ENCODE results near the gene CD68.
A peak's percentile ranks its signal among the peaks of the same experiment; 100 is the strongest.

Gene CD68

DNA sequence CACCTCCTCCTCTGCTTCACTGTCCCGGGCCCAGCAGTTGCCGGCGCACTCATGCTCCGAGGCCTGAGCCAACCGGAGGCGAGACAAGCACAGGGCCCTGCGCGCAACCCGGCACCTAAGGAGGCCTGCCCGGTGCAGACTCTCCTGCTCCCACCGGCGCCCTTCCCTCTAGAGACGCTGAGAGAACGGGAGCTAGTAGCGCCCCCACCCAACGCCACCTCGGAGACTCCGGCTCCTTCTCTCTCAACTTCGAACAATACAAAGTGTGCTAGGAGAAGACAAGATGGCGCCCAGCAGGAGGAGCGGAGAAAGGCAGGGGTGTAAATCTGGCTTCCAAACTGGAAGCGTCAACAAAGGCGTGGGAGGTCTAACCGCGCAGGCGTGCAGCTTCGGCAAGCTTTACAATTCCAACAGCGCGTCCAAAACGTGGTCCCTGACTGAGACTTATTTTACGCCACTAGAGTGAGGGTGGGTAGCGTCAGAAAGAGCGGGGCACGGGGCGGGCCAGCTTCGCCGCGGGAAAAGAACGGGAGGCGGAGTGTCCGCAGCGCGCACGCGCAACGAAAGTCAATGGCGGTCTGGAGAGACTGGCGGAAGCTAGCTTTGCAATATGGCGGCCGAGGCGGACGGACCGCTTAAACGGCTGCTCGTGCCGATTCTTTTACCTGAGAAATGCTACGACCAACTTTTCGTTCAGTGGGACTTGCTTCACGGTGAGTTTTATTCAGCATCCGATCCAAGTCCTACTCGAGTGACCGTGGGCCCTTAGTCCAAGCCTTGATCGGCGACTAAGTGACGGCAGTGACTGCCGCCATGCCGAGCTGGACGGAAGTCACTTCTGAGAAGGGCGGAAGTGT, 4.0 kb downstream of the CD68 start, which contains the start of gene MPDU1:
Gene MPDU1 (plus strand): TSS at position 600 of the 857 bp plus-strand sequence. CDS start 11 bp downstream, at position 611.
- H3K4me3 ChIP-seq (ENCODE audit: low read depth, low read length) = peak within 1 kb of the TSS; percentile 88
- peak within 1 kb of the TSS; percentile 99 for H3K27ac ChIP-seq (ENCODE audit: low read depth, low read length)
- H3K27me3 ChIP-seq (ENCODE audit: control insufficient read depth, insufficient read depth, low read length) = no peaks in the 10 kb centered on the region
- no peaks in the 10 kb centered on the region for H3K9me3 ChIP-seq (ENCODE audit: control insufficient read depth, insufficient read depth, low read depth, low read length)
- H3K4me1 ChIP-seq (ENCODE audit: control insufficient read depth, insufficient read depth, low read length) = peaks cover 23% of the 10 kb centered on the region
- H3K9ac ChIP-seq (ENCODE audit: low read length) = peak within 1 kb of the TSS; percentile 98
- H3K36me3 ChIP-seq (ENCODE audit: control insufficient read depth, insufficient read depth, low read length) = peaks cover 29% of the 10 kb centered on the region

DNA sequence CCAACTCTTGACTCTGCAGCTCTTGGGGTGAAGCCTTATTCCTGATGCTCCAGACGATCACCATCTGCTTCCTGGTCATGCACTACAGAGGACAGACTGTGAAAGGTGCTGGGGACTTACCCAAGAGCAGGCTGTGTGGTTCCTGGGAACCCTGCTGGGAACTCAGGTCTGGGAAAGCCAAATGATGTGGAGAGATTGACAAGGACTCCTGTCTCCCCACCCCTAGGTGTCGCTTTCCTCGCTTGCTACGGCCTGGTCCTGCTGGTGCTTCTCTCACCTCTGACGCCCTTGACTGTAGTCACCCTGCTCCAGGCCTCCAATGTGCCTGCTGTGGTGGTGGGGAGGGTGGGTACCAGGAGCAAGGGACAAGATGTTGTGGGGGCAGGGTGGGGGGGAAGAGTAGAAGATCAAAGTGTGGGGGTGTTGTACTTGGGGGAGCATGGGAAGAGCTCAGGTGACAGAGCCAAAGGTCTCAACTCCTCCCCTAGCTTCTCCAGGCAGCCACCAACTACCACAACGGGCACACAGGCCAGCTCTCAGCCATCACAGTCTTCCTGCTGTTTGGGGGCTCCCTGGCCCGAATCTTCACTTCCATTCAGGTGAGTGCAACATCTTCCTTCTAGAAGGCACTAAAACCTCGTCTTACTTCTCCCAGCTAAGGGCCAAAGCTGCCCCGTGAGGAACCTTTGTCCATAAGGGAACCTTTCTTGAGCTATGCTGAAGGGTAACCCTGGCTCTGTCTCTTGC, 7.4 kb downstream of the CD68 start:
- H3K36me3 ChIP-seq (ENCODE audit: control insufficient read depth, insufficient read depth, low read length) = peaks cover 21% of the 10 kb centered on the region

DNA sequence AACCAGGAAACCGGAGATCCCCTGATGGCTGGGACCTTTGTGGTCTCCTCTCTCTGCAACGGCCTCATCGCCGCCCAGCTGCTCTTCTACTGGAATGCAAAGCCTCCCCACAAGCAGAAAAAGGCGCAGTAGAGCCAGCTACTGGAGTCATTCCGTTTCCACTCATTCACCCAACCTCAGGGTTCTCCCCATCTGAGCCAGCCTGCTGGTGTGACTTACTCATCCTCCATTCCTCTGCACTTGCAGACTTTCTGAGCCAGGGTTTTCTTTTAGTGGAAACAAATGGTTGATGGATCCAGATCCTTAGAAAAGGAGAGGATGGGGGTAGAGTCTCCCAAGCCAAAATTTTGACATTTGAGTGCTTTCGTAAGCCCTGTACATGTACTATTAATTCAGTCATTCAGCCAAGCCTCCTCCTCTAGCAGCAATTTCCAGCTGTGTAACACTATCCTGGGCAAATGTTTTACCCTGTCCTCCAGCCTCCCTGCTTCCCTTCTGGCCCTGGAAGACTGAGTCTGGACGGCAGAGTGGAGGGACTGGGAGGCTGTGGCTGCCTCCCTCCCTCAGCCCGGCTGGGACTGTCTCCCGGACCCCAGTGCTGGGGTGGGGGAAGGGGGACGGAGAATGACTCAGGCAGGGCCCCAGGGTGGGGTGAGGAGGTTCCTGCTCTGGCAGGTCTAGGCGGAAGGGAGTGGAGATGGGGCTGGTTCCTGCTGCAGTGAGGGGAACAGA, 8.1 kb downstream of the CD68 start:
- no peak overlapping the region for H3K27ac ChIP-seq (ENCODE audit: low read depth, low read length)
- H3K9me3 ChIP-seq (ENCODE audit: control insufficient read depth, insufficient read depth, low read depth, low read length) = no peaks in the 10 kb centered on the region
- no peaks in the 10 kb centered on the region for H3K27me3 ChIP-seq (ENCODE audit: control insufficient read depth, insufficient read depth, low read length)
- peaks cover 35% of the 10 kb centered on the region for H3K4me1 ChIP-seq (ENCODE audit: control insufficient read depth, insufficient read depth, low read length)
- H3K36me3 ChIP-seq (ENCODE audit: control insufficient read depth, insufficient read depth, low read length) = peaks cover 28% of the 10 kb centered on the region
- H3K4me3 ChIP-seq (ENCODE audit: low read depth, low read length) = peak overlapping the region; percentile 75; the same call in 1 of the 2 replicates
- H3K9ac ChIP-seq (ENCODE audit: low read length) = no peak overlapping the region

More for the DNA sequence above, 7.4 kb downstream of the CD68 start:
- H3K27ac ChIP-seq (ENCODE audit: low read depth, low read length) = no peak overlapping the region
- H3K9ac ChIP-seq (ENCODE audit: low read length) = no peak overlapping the region
- no peaks in the 10 kb centered on the region for H3K9me3 ChIP-seq (ENCODE audit: control insufficient read depth, insufficient read depth, low read depth, low read length)
- no peaks in the 10 kb centered on the region for H3K27me3 ChIP-seq (ENCODE audit: control insufficient read depth, insufficient read depth, low read length)
- H3K4me1 ChIP-seq (ENCODE audit: control insufficient read depth, insufficient read depth, low read length) = peaks cover 41% of the 10 kb centered on the region
- H3K4me3 ChIP-seq (ENCODE audit: low read depth, low read length) = no peak overlapping the region

DNA sequence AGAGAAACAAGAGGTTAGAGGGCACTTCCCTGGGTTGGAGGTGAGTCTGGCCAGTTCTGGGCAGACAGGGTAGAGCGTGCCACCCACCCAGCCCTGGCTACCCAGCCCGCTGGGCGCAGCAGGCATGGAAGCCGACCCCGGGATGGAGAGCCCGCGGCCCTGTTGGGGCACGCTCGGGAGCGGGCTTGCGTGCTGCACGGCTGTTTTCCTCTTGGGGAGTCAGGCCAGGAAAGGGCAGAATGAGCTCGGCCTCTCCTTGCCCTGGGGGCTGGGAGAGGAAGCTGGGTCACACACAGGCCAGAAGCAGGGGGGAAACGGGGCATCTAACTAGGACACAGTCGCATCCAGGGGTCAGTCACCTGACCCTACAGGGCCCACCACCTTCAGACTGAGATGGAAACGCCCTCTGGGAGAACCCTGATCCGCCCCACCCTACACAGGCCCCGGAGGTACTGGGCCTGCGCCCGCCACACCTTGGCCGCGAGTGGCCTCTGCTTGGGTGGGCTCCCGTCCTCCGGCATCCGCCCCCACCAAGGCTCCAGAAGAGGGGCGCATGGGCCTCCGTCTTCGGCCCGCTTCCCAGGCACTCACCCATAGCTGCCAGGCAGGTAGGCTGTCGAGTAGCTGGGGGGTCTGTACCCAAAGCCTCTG, 9.2 kb downstream of the CD68 start:
- no peaks in the 10 kb centered on the region for H3K9me3 ChIP-seq (ENCODE audit: control insufficient read depth, insufficient read depth, low read depth, low read length)
- peaks cover 26% of the 10 kb centered on the region for H3K4me1 ChIP-seq (ENCODE audit: control insufficient read depth, insufficient read depth, low read length)
- H3K36me3 ChIP-seq (ENCODE audit: control insufficient read depth, insufficient read depth, low read length) = peaks cover 39% of the 10 kb centered on the region
- H3K4me3 ChIP-seq (ENCODE audit: low read depth, low read length) = peak overlapping the region; percentile 75
- H3K27ac ChIP-seq (ENCODE audit: low read depth, low read length) = peak overlapping the region; percentile 13; the same call in 1 of the 2 replicates
- H3K9ac ChIP-seq (ENCODE audit: low read length) = peak overlapping the region; percentile 69
- H3K27me3 ChIP-seq (ENCODE audit: control insufficient read depth, insufficient read depth, low read length) = no peaks in the 10 kb centered on the region

DNA sequence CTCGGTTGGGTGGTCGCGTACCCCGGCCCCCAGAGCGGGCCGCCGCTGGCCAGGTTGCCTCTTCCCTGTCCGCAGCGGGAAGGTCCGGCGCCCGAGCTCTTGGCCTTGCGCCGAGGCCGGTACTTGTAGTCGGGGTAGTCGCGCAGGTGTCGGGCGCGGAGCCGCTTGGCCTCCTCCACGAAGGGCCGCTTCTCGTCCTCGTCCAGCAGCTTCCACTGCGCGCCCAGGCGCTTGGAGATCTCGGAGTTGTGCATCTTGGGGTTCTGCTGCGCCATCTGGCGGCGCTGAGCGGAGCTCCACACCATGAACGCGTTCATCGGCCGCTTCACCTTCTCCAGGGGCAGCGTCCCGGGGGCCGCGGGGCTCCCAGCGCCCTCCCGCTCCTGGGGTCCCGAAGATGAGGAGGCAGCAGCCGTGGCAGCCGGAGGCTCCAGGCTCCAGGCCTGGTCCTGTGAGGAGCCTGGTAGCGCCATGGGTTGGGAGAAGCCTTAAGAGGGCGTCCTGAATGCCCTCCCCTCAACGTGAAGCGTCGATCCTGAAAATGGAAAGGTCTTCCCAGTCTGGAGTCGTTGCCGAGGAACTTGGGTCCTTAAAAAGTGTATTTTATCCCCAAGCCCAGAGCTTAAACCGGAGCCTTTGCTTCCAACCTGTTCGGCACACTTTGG, 9.9 kb downstream of the CD68 start:
- H3K36me3 ChIP-seq (ENCODE audit: control insufficient read depth, insufficient read depth, low read length) = peaks cover 46% of the 10 kb centered on the region
- H3K4me1 ChIP-seq (ENCODE audit: control insufficient read depth, insufficient read depth, low read length) = peaks cover 26% of the 10 kb centered on the region

DNA sequence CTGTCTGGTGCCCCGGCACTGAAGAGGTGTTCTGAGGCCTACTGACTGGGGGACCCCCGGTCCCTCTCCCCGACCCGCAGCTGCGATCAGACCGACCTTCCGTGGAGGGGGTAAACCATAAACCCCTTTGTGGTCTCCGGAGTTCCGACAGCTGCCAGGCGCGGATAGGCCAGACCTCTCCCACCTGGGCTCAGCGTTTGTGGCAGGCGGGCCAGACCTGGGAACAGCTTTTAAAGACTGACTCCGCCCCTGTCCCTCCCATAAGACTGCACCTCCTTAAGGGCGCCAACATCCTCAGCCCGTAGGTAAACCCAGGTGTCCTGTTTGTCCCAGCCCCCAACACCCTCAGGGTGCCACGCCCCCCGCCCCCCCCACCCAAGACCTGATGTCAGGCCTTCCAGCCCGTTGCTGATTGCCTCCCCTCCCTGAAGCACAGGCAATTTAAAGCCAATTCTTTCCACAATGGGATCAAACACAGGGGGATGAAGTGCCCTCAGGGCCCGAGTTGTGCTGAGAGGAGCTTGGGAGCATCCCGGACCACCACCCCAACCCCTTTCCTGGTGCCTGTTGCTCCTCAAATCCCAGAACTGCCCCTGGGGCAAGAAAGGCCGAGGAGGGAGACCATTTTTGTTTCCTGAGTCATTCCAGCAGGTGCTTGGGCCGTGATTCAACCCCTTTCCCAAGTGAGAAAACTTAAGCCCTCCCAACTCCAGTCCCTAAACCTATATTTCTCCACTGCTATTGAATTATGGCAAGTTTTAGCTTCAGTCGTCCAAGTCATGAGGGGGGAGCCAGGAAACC, 10.7 kb downstream of the CD68 start, which contains the start of gene SOX15:
Gene SOX15 (minus strand): TSS at position 204 of the 801 bp plus-strand sequence. CDS start 418 bp downstream, outside the sequence.
- no peaks in the 10 kb centered on the region for H3K9me3 ChIP-seq (ENCODE audit: control insufficient read depth, insufficient read depth, low read depth, low read length)
- H3K9ac ChIP-seq (ENCODE audit: low read length) = peak within 1 kb of the TSS; percentile 78
- peaks cover 53% of the 10 kb centered on the region for H3K36me3 ChIP-seq (ENCODE audit: control insufficient read depth, insufficient read depth, low read length)
- no peaks in the 10 kb centered on the region for H3K27me3 ChIP-seq (ENCODE audit: control insufficient read depth, insufficient read depth, low read length)
- H3K4me1 ChIP-seq (ENCODE audit: control insufficient read depth, insufficient read depth, low read length) = peaks cover 26% of the 10 kb centered on the region
- H3K4me3 ChIP-seq (ENCODE audit: low read depth, low read length) = peak within 1 kb of the TSS; percentile 75
- peak within 1 kb of the TSS; percentile 93 for H3K27ac ChIP-seq (ENCODE audit: low read depth, low read length)

More for the DNA sequence above, 9.9 kb downstream of the CD68 start:
- Histone ChIP-seq H3K27me3 (ENCODE audit: control insufficient read depth, insufficient read depth, low read length) (no peaks in the 10 kb centered on the region), H3K9me3 (ENCODE audit: control insufficient read depth, insufficient read depth, low read depth, low read length) (no peaks in the 10 kb centered on the region), H3K9ac (ENCODE audit: low read length) (peak overlapping the region; percentile 69), H3K27ac (ENCODE audit: low read depth, low read length) (peak overlapping the region; percentile 54; the same call in 1 of the 2 replicates), H3K4me3 (ENCODE audit: low read depth, low read length) (peak overlapping the region; percentile 75)

DNA sequence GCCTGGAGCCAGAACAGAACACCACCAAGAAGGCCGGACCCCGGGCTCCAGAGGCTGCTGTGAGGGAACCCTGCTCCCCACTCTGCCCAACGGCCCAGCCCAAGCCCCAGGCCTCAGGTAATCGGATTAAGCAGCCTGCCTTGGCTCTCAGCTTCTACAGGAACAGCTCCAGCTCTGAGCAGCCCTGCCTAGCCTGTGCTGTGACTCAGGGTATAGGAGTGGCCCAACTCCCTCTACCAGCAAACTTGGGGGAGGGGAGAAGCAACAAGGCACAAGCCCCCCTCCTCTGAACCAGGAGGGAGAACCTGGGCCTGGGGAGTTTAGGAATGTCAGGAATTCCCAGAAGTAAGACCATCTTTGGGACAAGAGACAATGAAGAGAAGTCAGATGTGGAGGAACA, 11.3 kb downstream of the CD68 start:
- Histone ChIP-seq H3K27me3 (ENCODE audit: control insufficient read depth, insufficient read depth, low read length) (no peaks in the 10 kb centered on the region), H3K9ac (ENCODE audit: low read length) (peak overlapping the region; percentile 78), H3K9me3 (ENCODE audit: control insufficient read depth, insufficient read depth, low read depth, low read length) (no peaks in the 10 kb centered on the region), H3K36me3 (ENCODE audit: control insufficient read depth, insufficient read depth, low read length) (peaks cover 60% of the 10 kb centered on the region), H3K27ac (ENCODE audit: low read depth, low read length) (peak overlapping the region; percentile 93), H3K4me3 (ENCODE audit: low read depth, low read length) (peak overlapping the region; percentile 38), H3K4me1 (ENCODE audit: control insufficient read depth, insufficient read depth, low read length) (peaks cover 26% of the 10 kb centered on the region)

DNA sequence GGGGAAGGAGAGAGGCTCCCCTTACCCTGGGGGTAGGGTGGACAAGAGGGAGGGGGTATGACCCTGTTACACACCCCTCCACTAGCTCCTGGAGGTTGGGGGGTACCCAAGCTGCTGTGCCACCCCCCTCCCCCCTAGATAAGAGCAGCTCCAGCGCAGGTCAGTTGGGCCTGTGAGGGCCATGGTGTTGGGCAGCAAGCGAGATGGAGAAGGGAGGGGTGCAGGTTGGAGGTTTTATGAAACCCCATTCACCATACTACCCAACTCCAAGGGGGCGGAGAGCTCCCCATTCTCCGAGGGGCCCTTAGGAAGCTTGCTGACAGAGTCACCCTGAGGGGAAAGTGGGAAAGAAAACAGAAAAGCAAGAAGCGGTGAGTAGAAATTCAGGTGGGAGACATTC, 12.2 kb downstream of the CD68 start:
- peak overlapping the region; percentile 93; the same call in 1 of the 2 replicates for H3K27ac ChIP-seq (ENCODE audit: low read depth, low read length)
- no peak overlapping the region for H3K4me3 ChIP-seq (ENCODE audit: low read depth, low read length)
- H3K27me3 ChIP-seq (ENCODE audit: control insufficient read depth, insufficient read depth, low read length) = no peaks in the 10 kb centered on the region
- H3K9me3 ChIP-seq (ENCODE audit: control insufficient read depth, insufficient read depth, low read depth, low read length) = no peaks in the 10 kb centered on the region
- H3K9ac ChIP-seq (ENCODE audit: low read length) = peak overlapping the region; percentile 78
- H3K4me1 ChIP-seq (ENCODE audit: control insufficient read depth, insufficient read depth, low read length) = peaks cover 26% of the 10 kb centered on the region
- H3K36me3 ChIP-seq (ENCODE audit: control insufficient read depth, insufficient read depth, low read length) = peaks cover 65% of the 10 kb centered on the region

DNA sequence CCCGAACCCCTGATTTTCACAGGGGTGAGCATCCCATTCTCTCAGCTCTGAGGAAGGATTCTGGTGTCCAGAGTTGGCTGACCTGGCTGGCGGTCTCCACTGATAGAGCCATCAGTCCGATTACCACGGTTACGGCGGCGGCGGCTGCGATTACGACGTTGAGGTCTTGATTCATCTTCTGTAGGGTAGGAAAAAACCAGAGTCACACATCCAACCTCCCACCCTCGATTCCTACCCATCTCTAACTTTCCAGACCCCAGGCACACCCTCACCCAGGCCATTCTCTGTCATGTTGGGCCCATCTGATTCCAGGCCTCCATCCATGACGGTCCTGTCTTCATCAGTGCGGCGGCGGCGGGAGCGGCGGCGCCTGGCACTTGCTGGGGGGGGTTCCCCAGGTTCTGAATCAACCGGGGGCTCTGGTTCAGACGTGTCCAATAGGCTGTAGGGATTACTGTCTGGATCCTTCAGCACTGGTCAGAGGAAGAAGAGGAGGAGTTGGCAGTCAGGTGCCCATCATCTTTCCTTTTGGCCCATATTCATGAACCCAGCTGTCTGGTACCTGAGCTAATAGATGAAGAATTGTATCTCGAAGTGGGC, 13.1 kb downstream of the CD68 start:
- no peak overlapping the region for H3K27ac ChIP-seq (ENCODE audit: low read depth, low read length)
- H3K9me3 ChIP-seq (ENCODE audit: control insufficient read depth, insufficient read depth, low read depth, low read length) = no peaks in the 10 kb centered on the region
- peaks cover 26% of the 10 kb centered on the region for H3K4me1 ChIP-seq (ENCODE audit: control insufficient read depth, insufficient read depth, low read length)
- peaks cover 64% of the 10 kb centered on the region for H3K36me3 ChIP-seq (ENCODE audit: control insufficient read depth, insufficient read depth, low read length)
- no peaks in the 10 kb centered on the region for H3K27me3 ChIP-seq (ENCODE audit: control insufficient read depth, insufficient read depth, low read length)
- no peak overlapping the region for H3K4me3 ChIP-seq (ENCODE audit: low read depth, low read length)
- no peak overlapping the region for H3K9ac ChIP-seq (ENCODE audit: low read length)

Measured in HUES6 (cell line).